Mucosa of descending colon (tissue), 3 donors: ENCODE data around the gene HEBP1. TPM values are rescaled to one million over a fixed set of nuclear protein-coding genes. Genes with fewer than 3 reads are reported as not detected.

Experiments used
- ATAC-seq: fragments of 200-7000 bp; cut with Tn5 transposase; one replicate; pipeline ENCODE4 v1.9.1; 2020; ENCODE audit warnings: mild to moderate bottlenecking, moderate library complexity
- DNase-seq, 3 donors: peaks; one replicate each; pipeline ENCODE4 v3.0.0-alpha.2; 2020
- H3K36me3 ChIP-seq: fragments of 200-600 bp; one replicate; pipeline ENCODE4 v1.8.0; 2021; ENCODE audit warnings: low read depth, mild to moderate bottlenecking
- H3K4me1 ChIP-seq: fragments of 200-600 bp; one replicate; pipeline ENCODE4 v1.8.0; 2021; ENCODE audit warnings: low read depth, mild to moderate bottlenecking
- H3K4me3 ChIP-seq: fragments of 200-600 bp; one replicate; pipeline ENCODE4 v1.8.0; 2021; ENCODE audit warnings: mild to moderate bottlenecking
- H3K9me3 ChIP-seq: fragments of 200-600 bp; one replicate; pipeline ENCODE4 v1.8.0; 2021; ENCODE audit warnings: mild to moderate bottlenecking
- intact Hi-C, 2 donors: fragments of 100-400 bp; cut with DNase I in 1 of 2; cut with micrococcal nuclease in 1 of 2; formaldehyde crosslinking; loops; one replicate each; pipeline versions ENCODE4 v1.11.0 to v1.11.1; 2022; cut with DNase I, micrococcal nuclease
- total RNA-seq, 3 donors: library from RNA; stranded (reverse); fragmentation: NEBNext Ultra II Directional in 2 of 3; extraction: Animal tissue kit (Norgen Biotek cat#: 25700) in 2 of 3; gene quantifications; one replicate each; pipeline versions ENCODE4 v1.2.1 to v1.2.4, GENCODE V29; 2021 to 2023
- TF ChIP-seq, protein P1 (sequence below): fragments of 200-600 bp; IDR thresholded peaks from one replicate; pipeline ENCODE4 v1.8.0; 2022; ENCODE audit warnings: antibody characterized with exemption, mild to moderate bottlenecking
- donor health status: DM: no; HTN: no; CAD: no; lungs with moderate emphysema.
- donor health status: DM: no; HTN: no; CAD: no.
- donor health status: DM: no; HTN: yes; CAD: no.

HEBP1 gene
- total RNA-seq, 3 donors from 2014 or later: 46.0 to 68.1 (median 62.1) TPM

DNA sequence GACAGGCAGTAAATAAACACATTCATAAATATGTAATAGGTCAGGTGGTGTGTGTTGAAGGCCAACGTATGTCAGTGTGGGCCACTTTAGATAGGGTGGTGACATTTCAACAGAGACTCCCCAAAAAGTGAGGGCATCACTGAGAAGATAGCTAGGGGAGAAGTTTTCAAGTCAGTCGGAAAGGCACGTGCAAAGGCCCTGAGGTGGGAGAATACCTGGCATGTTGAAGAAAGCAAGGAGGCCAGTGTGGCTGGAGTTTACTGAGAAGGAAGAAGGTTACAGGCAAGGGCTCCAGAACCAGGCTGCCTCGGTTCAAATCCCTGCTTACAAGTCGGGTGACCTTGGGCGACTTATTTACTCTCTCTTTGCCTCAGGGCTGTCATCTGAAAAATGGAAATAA is 11.0 kb upstream of the HEBP1 start:
- Histone ChIP-seq H3K9me3 (no peaks in the 10 kb centered on the region), H3K36me3 (no peaks in the 10 kb centered on the region), H3K4me3 (no peak overlapping the region), H3K4me1 (no peaks in the 10 kb centered on the region)
- TF ChIP-seq, protein P1, sequence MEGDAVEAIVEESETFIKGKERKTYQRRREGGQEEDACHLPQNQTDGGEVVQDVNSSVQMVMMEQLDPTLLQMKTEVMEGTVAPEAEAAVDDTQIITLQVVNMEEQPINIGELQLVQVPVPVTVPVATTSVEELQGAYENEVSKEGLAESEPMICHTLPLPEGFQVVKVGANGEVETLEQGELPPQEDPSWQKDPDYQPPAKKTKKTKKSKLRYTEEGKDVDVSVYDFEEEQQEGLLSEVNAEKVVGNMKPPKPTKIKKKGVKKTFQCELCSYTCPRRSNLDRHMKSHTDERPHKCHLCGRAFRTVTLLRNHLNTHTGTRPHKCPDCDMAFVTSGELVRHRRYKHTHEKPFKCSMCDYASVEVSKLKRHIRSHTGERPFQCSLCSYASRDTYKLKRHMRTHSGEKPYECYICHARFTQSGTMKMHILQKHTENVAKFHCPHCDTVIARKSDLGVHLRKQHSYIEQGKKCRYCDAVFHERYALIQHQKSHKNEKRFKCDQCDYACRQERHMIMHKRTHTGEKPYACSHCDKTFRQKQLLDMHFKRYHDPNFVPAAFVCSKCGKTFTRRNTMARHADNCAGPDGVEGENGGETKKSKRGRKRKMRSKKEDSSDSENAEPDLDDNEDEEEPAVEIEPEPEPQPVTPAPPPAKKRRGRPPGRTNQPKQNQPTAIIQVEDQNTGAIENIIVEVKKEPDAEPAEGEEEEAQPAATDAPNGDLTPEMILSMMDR: no peak
- ATAC-seq: no peak
- intact Hi-C loops: no loop called here
- DNase-seq: no peak

DNA sequence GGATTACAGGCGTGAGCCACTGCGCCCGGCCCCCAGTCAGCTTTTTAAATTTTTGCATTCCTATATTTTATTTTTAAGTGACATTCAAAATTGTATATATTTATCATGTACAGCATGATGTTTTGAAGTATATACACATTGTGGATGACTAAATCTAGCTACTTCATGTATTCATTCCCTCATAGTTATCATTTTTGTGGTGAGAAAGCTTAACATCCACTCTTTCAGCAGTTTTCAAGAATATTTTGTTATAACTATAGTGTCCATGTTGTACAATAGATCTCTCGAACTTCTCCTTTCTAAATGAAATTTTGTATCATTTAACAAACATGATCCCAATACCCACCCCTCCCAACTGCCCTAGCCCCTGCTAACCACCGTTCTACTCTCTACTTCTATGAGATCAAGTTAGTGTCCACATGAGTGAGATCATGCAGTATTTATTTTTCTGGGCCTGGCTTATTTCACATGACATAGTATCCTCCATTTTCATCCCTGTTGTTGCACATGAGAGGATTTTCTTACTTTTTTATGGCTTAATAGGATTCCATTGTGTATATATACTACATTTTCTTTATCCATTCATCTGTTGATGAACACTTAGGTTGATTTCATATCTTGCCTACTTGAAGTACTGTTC is 8.8 kb upstream of the HEBP1 start:
- intact Hi-C loops: no loop called here
- TF ChIP-seq, protein P1: no peak

DNA sequence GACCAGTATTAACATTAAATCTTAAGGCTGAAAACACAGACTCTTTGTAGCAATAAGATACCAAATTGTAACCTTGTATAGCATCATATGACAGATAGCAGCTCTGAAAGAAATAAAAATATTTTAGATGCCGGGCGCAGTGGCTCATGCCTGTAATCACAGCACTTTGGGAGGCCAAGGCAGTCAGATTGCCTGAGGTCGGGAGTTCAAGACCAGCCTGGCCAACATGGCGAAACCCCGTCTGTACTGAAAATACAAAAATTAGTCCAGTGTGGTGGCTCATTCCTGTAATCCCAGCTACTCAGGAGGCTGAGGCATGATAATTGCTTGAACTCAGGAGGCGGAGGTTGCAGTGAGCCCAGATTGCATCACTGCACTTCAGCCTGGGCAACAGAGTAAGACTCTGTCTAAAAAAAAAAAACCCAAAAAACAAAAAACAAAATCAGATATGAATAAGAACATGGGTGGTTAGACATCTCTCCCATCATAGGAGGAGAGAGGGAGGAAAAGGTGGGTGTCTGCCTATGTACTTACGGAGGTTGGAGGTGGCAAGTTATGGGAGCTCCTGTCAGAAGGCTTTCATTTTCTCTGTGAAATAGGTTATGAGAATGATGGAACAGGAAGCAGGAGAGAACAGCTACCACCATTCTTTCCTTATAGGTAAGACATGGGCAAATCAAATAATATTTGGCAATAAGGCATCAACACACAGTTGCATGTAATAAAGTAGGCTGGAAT is 7.6 kb upstream of the HEBP1 start:
- ATAC-seq: no peak
- TF ChIP-seq, protein P1: no peak
- intact Hi-C loops: no loop called here

More for the DNA sequence above, 8.8 kb upstream of the HEBP1 start:
- no peak overlapping the region for H3K4me3 ChIP-seq
- no peaks in the 10 kb centered on the region for H3K4me1 ChIP-seq
- H3K36me3 ChIP-seq: no peaks in the 10 kb centered on the region
- DNase-seq (no peak), ATAC-seq (no peak)
- H3K9me3 ChIP-seq: no peaks in the 10 kb centered on the region

DNA sequence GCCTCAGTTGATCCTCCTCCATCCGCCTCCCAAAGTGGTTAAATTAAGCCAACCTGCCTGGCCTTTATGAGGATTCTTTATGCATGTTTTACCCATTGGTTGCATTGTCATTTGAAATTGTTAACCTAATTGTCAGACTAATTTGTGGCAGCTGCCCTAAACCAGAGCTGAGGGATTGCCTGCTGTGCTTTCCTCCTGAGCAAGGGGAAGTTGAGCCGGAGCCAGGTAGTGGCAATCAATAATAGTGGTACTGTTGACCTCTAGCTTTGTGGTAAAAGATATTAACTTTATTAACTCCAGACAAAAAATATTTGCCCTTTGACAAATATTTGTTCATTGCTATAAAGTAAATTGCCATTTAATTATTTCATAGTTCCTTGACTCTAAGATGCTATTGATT is 5.6 kb upstream of the HEBP1 start:
- TF ChIP-seq, protein P1: no peak
- DNase-seq: no peak
- Histone ChIP-seq H3K9me3 (no peaks in the 10 kb centered on the region), H3K36me3 (no peaks in the 10 kb centered on the region), H3K4me1 (peaks cover 5% of the 10 kb centered on the region), H3K4me3 (no peak overlapping the region)
- intact Hi-C loops: no loop called here
- ATAC-seq: no peak

More for the DNA sequence above, 7.6 kb upstream of the HEBP1 start:
- Histone ChIP-seq H3K4me3 (no peak overlapping the region), H3K9me3 (no peaks in the 10 kb centered on the region), H3K4me1 (no peaks in the 10 kb centered on the region), H3K36me3 (no peaks in the 10 kb centered on the region)
- no peak for DNase-seq

DNA sequence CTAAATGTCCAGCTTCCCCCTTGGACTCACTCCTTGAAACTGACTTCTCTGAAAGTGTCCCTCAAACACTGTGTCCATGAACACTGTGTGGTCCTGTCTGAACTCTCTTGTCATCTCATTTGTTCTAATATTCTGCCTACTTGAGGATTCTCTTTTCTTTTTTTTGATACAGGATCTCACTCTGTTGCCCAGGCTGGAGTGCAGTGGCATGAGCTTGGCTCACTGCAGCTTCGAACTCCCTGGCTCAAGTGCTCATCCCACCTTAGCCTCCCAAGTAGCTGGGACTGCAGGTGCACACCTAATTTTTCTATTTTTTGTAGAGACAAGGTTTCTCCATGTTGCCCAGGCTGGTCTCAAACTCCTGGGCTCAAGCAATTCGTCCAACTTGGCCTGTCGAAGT is 4.9 kb upstream of the HEBP1 start:
- TF ChIP-seq, protein P1: no peak
- DNase-seq (no peak), ATAC-seq (no peak)
- Histone ChIP-seq H3K4me1 (peaks cover 5% of the 10 kb centered on the region), H3K9me3 (no peaks in the 10 kb centered on the region), H3K36me3 (no peaks in the 10 kb centered on the region), H3K4me3 (no peak overlapping the region)
- intact Hi-C loops: no loop called here
